ENCODE measurements around the gene ARPP21.
"Not testable (repeated sequence)": the region's sequence is repeated elsewhere in the genome, so short reads cannot be mapped to it uniquely, and the experiment has no call there.

ARPP21 gene

GRCh38 chr3:35790764-35791163 is 151.4 kb downstream of the ARPP21 start:
- TF ChIP-seq CTCF (IDR thresholded peaks at IDR 0.05; ENCODE audit: borderline replicate concordance, control extremely low read depth, extremely low read depth, insufficient read depth, missing control alignments), result no peak
- in situ Hi-C loops (cut with MboI; ENCODE audit: low sequenced_read_pairs, unreplicated experiment), result no loop called here
- no peak for DNase-seq (ENCODE audit: low spot score)

- in situ Hi-C loops (cut with MboI; ENCODE audit: low sequenced_read_pairs, unreplicated experiment), result no loop called here
- TF ChIP-seq CTCF (IDR thresholded peaks at IDR 0.05; ENCODE audit: borderline replicate concordance, control extremely low read depth, extremely low read depth, insufficient read depth, missing control alignments), result no peak
- DNase-seq (ENCODE audit: low spot score), result no peak
These were observed 154.3 kb downstream of the ARPP21 start for GRCh38 chr3:35793667-35794066.

- in situ Hi-C loops (cut with MboI; ENCODE audit: low sequenced_read_pairs, unreplicated experiment), result no loop called here
- DNase-seq (ENCODE audit: low spot score), result no peak
- no peak for TF ChIP-seq CTCF (IDR thresholded peaks at IDR 0.05; ENCODE audit: borderline replicate concordance, control extremely low read depth, extremely low read depth, insufficient read depth, missing control alignments)
These were observed 161.7 kb downstream of the ARPP21 start for GRCh38 chr3:35800960-35801459.

- no peak for DNase-seq (ENCODE audit: low spot score)
- no peak for TF ChIP-seq CTCF (IDR thresholded peaks at IDR 0.05; ENCODE audit: borderline replicate concordance, control extremely low read depth, extremely low read depth, insufficient read depth, missing control alignments)
- in situ Hi-C loops (cut with MboI; ENCODE audit: low sequenced_read_pairs, unreplicated experiment), result no loop called here
These were observed 175.2 kb downstream of the ARPP21 start for GRCh38 chr3:35814531-35814930.

GRCh38 chr3:35815796-35816195 is 176.5 kb downstream of the ARPP21 start:
- in situ Hi-C loops (cut with MboI; ENCODE audit: low sequenced_read_pairs, unreplicated experiment); DNase-seq (ENCODE audit: low spot score): not testable (repeated sequence)

- TF ChIP-seq CTCF (IDR thresholded peaks at IDR 0.05; ENCODE audit: borderline replicate concordance, control extremely low read depth, extremely low read depth, insufficient read depth, missing control alignments), result no peak
- in situ Hi-C loops (cut with MboI; ENCODE audit: low sequenced_read_pairs, unreplicated experiment), result no loop called here
- no peak for DNase-seq (ENCODE audit: low spot score)
These were observed 177.9 kb downstream of the ARPP21 start for GRCh38 chr3:35817216-35817615.

- no peak for TF ChIP-seq CTCF (IDR thresholded peaks at IDR 0.05; ENCODE audit: borderline replicate concordance, control extremely low read depth, extremely low read depth, insufficient read depth, missing control alignments)
- in situ Hi-C loops (cut with MboI; ENCODE audit: low sequenced_read_pairs, unreplicated experiment), result no loop called here
- DNase-seq (ENCODE audit: low spot score), result no peak
These were observed 192.8 kb downstream of the ARPP21 start for GRCh38 chr3:35832140-35832571.

Data from GM13976 (cell line).